ENCODE data around the gene ARHGAP33.

GRCh38 chr19:35739275-35740107, 35.9 kb upstream of the ARHGAP33 start:
- TF ChIP-seq CTCF (conservative IDR thresholded peaks at IDR 0.05; ENCODE audit: low read depth in 2 of 2) (no peak), POLR2AphosphoS5 (IDR thresholded peaks at IDR 0.05; ENCODE audit: low read depth) (no peak; the same call in 1 of the 2 replicates), EZH2 (IDR thresholded peaks at IDR 0.05; ENCODE audit: low read depth, unreplicated experiment) (no peak), ETS1 (IDR thresholded peaks at IDR 0.05) (no peak)

Data from GM23338 (cell line).